Measurements from ENCODE around the gene STAT5B.

Gene STAT5B

DNA sequence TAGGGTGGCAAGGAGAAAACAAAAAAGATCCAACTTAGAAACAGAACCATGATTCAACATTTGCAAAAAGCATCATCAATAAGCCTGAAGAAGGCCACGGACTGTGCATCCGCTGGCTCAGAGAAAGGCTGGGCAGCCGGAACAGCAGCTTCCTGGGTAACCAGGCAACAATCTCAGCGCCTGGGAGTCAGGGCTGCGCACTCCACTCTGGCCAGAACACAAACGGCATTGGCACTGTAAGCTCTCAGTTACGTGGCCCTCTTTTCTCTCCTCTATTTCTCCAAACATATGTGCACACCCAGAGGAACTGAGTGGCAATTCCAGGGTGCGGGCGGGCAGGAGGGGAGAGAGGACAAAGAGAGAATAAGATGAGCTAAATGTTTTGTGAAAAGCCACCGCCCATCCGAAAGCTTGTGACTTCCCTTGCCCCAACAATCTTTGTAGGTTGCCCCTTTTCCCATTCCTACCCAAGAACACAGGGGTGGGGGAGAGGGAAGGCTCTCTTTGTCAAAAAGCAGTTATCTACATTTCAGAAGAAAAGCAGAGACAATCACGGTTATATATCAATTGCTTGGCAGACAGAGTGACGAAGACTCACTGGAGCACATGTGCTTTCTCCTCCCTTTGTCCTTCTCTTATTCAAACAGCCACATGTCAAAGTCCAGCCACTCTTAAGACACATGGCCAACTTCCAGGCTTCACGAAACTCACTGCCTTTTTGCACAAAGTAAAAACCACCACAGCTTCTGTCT, 75.3 kb downstream of the STAT5B start:
- TF ChIP-seq, protein P1, sequence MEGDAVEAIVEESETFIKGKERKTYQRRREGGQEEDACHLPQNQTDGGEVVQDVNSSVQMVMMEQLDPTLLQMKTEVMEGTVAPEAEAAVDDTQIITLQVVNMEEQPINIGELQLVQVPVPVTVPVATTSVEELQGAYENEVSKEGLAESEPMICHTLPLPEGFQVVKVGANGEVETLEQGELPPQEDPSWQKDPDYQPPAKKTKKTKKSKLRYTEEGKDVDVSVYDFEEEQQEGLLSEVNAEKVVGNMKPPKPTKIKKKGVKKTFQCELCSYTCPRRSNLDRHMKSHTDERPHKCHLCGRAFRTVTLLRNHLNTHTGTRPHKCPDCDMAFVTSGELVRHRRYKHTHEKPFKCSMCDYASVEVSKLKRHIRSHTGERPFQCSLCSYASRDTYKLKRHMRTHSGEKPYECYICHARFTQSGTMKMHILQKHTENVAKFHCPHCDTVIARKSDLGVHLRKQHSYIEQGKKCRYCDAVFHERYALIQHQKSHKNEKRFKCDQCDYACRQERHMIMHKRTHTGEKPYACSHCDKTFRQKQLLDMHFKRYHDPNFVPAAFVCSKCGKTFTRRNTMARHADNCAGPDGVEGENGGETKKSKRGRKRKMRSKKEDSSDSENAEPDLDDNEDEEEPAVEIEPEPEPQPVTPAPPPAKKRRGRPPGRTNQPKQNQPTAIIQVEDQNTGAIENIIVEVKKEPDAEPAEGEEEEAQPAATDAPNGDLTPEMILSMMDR (IDR thresholded peaks at IDR 0.05; ENCODE audit: insufficient read depth, low read length, poor library complexity, severe bottlenecking) = no peak
- TF ChIP-seq EZH2phosphoT487 (conservative IDR thresholded peaks at IDR 0.05; ENCODE audit: low read length) = no peak
- no peaks in the 10 kb centered on the region for H3K9me2 ChIP-seq (replicated peaks; ENCODE audit: insufficient read depth, low read length)
- no peaks in the 10 kb centered on the region for H3F3A ChIP-seq (ENCODE audit: insufficient read depth)
- no peak overlapping the region for H3K4me2 ChIP-seq (ENCODE audit: low read depth, low read length, poor library complexity, severe bottlenecking)
- no peaks in the 10 kb centered on the region for H3K36me3 ChIP-seq (ENCODE audit: low read length)
- H3K9ac ChIP-seq (ENCODE audit: low read length) = no peak overlapping the region
- H3K9me3 ChIP-seq (ENCODE audit: insufficient read depth, low read length) = no peaks in the 10 kb centered on the region
- H2AFZ ChIP-seq (ENCODE audit: low read depth, low read length, severe bottlenecking) = no peak overlapping the region
- H3K79me2 ChIP-seq (ENCODE audit: insufficient read depth, low read length) = no peaks in the 10 kb centered on the region
- no peaks in the 10 kb centered on the region for H4K20me1 ChIP-seq (ENCODE audit: low read depth, low read length)
- no peaks in the 10 kb centered on the region for H3K27me3 ChIP-seq (ENCODE audit: low read length)
- H3K27ac ChIP-seq (ENCODE audit: low read depth, low read length) = no peak overlapping the region
- H3K4me3 ChIP-seq (ENCODE audit: insufficient read depth, low read length, poor library complexity, severe bottlenecking) = no peak overlapping the region

DNA sequence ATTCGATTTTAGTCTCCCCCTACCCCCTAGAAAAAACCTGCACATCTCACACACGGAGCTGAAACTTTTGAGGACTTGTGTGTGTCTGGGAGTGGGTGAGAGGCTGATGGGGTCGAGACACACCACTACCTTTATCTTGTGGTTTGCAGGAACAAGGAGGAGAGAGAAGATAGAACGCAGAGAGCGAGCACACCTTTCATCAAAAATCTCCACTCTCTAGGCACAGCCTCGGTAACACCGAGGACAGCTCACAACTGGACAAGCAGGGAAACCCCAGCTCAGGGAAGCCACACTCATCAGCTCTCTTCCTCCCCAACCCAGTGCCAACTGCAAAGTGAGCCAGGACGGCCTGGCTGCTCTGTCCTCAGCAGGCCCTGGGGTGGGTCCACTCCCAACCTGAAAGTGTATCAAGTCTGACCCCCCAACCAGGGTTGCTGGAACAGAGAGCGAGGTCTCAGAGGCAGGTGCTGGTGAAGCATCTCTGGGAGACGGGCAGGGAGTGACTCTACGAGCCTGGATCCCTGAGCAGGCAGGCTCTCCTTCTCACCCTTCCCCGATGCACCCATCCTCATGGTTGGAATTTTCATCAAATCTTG, 76.7 kb downstream of the STAT5B start:
- Histone ChIP-seq H3K27ac (ENCODE audit: low read depth, low read length) (no peak overlapping the region), H2AFZ (ENCODE audit: low read depth, low read length, severe bottlenecking) (no peak overlapping the region), H3K9ac (ENCODE audit: low read length) (no peak overlapping the region), H4K20me1 (ENCODE audit: low read depth, low read length) (no peaks in the 10 kb centered on the region), H3K4me2 (ENCODE audit: low read depth, low read length, poor library complexity, severe bottlenecking) (no peak overlapping the region), H3K9me2 (replicated peaks; ENCODE audit: insufficient read depth, low read length) (no peaks in the 10 kb centered on the region), H3K9me3 (ENCODE audit: insufficient read depth, low read length) (no peaks in the 10 kb centered on the region), H3K4me3 (ENCODE audit: insufficient read depth, low read length, poor library complexity, severe bottlenecking) (no peak overlapping the region), H3K27me3 (ENCODE audit: low read length) (no peaks in the 10 kb centered on the region), H3K36me3 (ENCODE audit: low read length) (no peaks in the 10 kb centered on the region), H3F3A (ENCODE audit: insufficient read depth) (no peaks in the 10 kb centered on the region), H3K79me2 (ENCODE audit: insufficient read depth, low read length) (no peaks in the 10 kb centered on the region)
- no peak for TF ChIP-seq EZH2phosphoT487 (conservative IDR thresholded peaks at IDR 0.05; ENCODE audit: low read length)
- TF ChIP-seq, protein P1 (IDR thresholded peaks at IDR 0.05; ENCODE audit: insufficient read depth, low read length, poor library complexity, severe bottlenecking) = no peak

DNA sequence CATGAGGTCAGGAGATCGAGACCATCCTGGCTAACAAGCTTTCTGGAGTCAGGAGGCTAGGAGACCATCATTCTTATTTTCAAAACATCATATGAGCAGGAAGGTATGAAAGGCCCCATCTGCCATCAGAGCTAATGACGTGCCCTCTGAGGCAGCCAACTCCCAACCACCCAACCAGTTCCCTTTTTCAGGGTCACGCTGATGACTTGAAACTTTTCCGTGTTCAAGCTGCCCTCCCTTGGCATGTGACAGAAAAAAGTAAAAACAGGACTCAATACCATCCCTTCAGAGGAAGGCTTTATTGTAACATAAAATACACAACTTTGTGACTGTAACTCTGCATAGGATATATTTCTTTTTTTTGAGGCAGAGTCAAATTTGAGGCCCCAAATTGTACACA, 77.3 kb downstream of the STAT5B start:
- no peaks in the 10 kb centered on the region for H3K9me3 ChIP-seq (ENCODE audit: insufficient read depth, low read length)
- H3K9me2 ChIP-seq (replicated peaks; ENCODE audit: insufficient read depth, low read length) = no peaks in the 10 kb centered on the region
- no peak overlapping the region for H2AFZ ChIP-seq (ENCODE audit: low read depth, low read length, severe bottlenecking)
- H3K27me3 ChIP-seq (ENCODE audit: low read length) = no peaks in the 10 kb centered on the region
- H3K9ac ChIP-seq (ENCODE audit: low read length) = no peak overlapping the region
- H3K4me3 ChIP-seq (ENCODE audit: insufficient read depth, low read length, poor library complexity, severe bottlenecking) = no peak overlapping the region
- no peaks in the 10 kb centered on the region for H3K79me2 ChIP-seq (ENCODE audit: insufficient read depth, low read length)
- no peaks in the 10 kb centered on the region for H3K36me3 ChIP-seq (ENCODE audit: low read length)
- no peak overlapping the region for H3K27ac ChIP-seq (ENCODE audit: low read depth, low read length)
- no peak overlapping the region for H3K4me2 ChIP-seq (ENCODE audit: low read depth, low read length, poor library complexity, severe bottlenecking)
- H3F3A ChIP-seq (ENCODE audit: insufficient read depth) = no peaks in the 10 kb centered on the region
- TF ChIP-seq EZH2phosphoT487 (conservative IDR thresholded peaks at IDR 0.05; ENCODE audit: low read length) = no peak
- TF ChIP-seq, protein P1 (IDR thresholded peaks at IDR 0.05; ENCODE audit: insufficient read depth, low read length, poor library complexity, severe bottlenecking) = no peak
- no peaks in the 10 kb centered on the region for H4K20me1 ChIP-seq (ENCODE audit: low read depth, low read length)
